GM12892 (cell line): ENCODE data around the gene ATP8B3. TPM values are rescaled to one million over a fixed set of nuclear protein-coding genes. Genes with fewer than 3 reads are reported as not detected.

Source experiments
- DNase-seq: peaks from one replicate; pipeline ENCODE4 v3.0.0; 2011; ENCODE audit not compliant: insufficient read length
- FAIRE-seq: peaks from 2 replicates; lab custom pipeline; 2011; peaks lifted over from hg19 to GRCh38; lab: Jason Lieb, UNC
- POLR2A ChIP-seq: IDR thresholded peaks from 2 replicates; pipeline ENCODE4 v1.6.1; 2011; ENCODE audit warnings: low read depth, low read length, control low read depth
- POLR2AphosphoS5 ChIP-seq: IDR thresholded peaks from 2 replicates; pipeline ENCODE4 v1.6.1; 2011; ENCODE audit warnings: low read depth, low read length, control low read depth
- TAF1 ChIP-seq: IDR thresholded peaks from 2 replicates; pipeline ENCODE4 v1.6.1; 2011; ENCODE audit warnings: low read depth, mild to moderate bottlenecking, control low read depth, low read length, borderline replicate concordance
- polyA plus RNA-seq: library from polyadenylated mRNA; unstranded; fragments of >200 nt; gene quantifications from one replicate; pipeline ENCODE4 v1.2.1, GENCODE V29; 2012; ENCODE audit warnings: missing spikeins, inconsistent platforms; ENCODE audit not compliant: missing spikeins

The ATP8B3 gene
- 1.1 TPM for polyA plus RNA-seq

GRCh38 chr19:1811942-1812425, at the start of gene ATP8B3:
Gene ATP8B3 (minus strand): TSS chr19:1812276. CDS start chr19:1811736, 540 bp downstream.
- FAIRE-seq: no peak

DNA sequence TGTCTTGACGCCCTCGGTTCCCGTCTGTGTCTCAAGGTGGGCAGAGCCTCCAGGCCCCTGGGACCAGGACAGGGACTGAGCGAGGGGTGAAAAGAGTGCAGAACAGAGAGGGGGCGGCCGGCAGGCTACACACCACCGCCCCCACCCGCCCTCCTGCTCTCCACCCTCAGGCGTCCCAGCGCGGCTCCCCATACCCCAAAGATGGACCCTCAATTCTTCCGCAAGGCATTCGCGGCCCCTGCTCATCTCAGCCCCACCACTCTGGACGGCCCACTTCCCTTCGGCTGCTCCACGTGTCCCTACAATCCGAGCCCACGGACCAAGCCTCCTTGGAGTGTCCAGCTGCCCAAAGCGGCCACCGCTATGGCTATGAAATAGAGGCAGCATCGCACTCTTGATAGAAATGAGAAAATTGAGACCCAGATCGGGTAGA, 49.5 kb upstream of the ATP8B3 start:
- DNase-seq (no peak), FAIRE-seq (no peak)
- TF ChIP-seq POLR2A (no peak), TAF1 (no peak), POLR2AphosphoS5 (no peak)

More at GRCh38 chr19:1811942-1812425, at the start of gene ATP8B3:
- peak; percentile 100 for DNase-seq
- no peak for TF ChIP-seq TAF1
- no peak for TF ChIP-seq POLR2A
- no peak for TF ChIP-seq POLR2AphosphoS5

- DNase-seq: no peak
- FAIRE-seq: no peak
- TF ChIP-seq TAF1: no peak
- no peak for TF ChIP-seq POLR2AphosphoS5
- TF ChIP-seq POLR2A: no peak
Measured at GRCh38 chr19:1860821-1861598, 48.9 kb upstream of the ATP8B3 start.

DNA sequence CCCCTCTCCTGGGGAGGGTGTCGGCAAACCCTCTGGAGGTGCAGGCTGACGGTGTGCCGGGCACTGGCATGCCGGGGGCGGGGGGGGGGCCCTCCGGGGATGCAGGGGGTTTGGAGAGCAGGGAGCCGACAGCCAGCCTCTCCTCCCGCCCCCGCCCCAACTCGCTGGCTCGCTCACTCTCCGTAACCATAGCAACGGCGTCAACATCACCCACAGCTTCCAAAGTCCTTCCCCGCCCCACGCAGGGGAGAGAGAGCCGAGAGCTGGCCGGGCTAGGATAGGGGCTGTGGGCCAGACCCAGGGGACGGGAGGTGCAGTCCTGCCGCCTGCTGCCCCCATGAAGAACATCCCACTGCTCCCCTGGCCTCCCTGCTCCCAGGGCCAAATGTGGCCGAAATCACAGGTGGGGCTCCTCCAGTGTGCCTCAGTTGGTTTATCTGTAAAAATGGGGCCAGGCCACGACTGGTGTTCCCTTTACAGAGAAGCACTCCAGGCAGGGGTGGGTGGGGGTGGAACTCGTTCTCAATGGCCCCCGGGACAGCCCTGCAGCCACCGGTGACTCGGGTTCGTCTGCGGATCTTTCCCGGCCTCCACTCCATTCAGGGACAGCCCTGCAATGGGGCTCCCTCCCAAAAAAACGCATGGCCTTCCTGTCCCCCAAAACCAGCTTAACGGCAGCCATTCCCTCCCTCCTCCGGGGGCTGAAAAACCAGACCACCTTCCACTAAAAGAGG, 48.1 kb upstream of the ATP8B3 start:
- FAIRE-seq: no peak
- no peak for TF ChIP-seq TAF1
- TF ChIP-seq POLR2A: no peak
- TF ChIP-seq POLR2AphosphoS5: no peak
- no peak for DNase-seq

DNA sequence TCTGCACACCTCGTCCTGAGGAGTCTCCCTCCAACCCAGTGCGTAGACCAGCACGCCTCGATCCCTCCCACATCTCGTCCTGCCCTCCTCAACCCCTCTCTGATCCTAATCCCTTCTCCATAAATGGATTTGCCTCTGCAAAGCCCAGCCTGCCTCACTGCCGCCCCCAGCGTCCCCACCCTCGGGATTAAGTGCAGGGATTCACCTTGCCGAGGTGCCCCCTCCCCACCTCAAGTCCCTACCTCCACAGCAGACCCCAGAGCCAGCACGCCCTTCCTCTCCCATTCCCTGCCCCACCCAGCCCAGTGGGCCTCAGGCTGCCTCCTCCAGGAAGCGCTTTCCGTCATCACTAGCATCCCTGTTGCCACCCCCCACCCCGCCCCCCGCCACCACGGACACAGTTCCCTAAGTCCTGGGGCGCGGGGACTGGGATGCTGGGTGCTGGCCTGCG, 47.3 kb upstream of the ATP8B3 start:
- no peak for DNase-seq
- FAIRE-seq: no peak
- TF ChIP-seq TAF1: no peak

GRCh38 chr19:1858412-1859081, 46.5 kb upstream of the ATP8B3 start:
- FAIRE-seq: peak; percentile 9
- DNase-seq: no peak
- TF ChIP-seq POLR2A: no peak
- TF ChIP-seq TAF1: no peak
- TF ChIP-seq POLR2AphosphoS5: no peak

DNA sequence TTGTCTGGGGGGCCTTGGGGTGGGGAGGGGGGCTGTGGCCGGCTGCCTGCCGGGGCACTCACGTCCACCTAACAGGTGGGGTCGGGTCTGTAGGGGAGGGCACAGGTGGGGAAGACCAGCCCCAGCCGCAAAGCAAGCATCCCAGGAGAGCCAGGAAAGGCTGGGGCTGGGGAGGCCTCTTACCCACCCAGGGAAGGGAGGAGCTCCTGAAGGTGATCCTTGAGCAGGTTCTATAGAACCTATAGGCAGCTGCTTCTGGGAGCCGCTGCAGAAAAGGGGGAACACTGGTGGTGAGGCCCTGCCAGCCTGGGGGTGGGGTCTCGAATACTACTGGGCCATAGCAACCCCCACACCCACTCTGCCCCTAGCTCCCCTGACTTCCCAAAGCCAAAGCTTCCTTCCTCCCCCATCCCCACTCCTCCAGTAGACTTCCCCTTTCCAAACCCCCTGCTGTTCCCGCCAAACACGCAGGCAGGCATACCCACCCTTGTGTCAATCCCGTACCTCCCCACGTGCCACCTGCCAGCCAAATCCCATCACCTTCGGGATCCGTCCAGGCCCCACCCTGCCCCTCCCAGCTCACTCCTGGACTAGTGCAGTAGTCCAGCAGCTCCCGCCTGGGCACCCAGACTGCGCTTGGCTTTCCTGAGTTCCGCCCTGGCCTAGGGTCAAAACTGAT, 45.7 kb upstream of the ATP8B3 start:
- FAIRE-seq: peak; percentile 57
- TF ChIP-seq POLR2A (no peak), TAF1 (no peak), POLR2AphosphoS5 (no peak)
- DNase-seq: no peak

- 0 out of 2 replicates have a peak, but pooled peaks have one; percentile 16 for TF ChIP-seq TAF1
- TF ChIP-seq POLR2A: no peak; the same call in 1 of the 2 replicates
- 0 out of 2 replicates have a peak, but pooled peaks have one; percentile 50 for TF ChIP-seq POLR2AphosphoS5
- DNase-seq (peak; percentile 88), FAIRE-seq (peak; percentile 96)
Measured at GRCh38 chr19:1856698-1857603, 44.9 kb upstream of the ATP8B3 start.

DNA sequence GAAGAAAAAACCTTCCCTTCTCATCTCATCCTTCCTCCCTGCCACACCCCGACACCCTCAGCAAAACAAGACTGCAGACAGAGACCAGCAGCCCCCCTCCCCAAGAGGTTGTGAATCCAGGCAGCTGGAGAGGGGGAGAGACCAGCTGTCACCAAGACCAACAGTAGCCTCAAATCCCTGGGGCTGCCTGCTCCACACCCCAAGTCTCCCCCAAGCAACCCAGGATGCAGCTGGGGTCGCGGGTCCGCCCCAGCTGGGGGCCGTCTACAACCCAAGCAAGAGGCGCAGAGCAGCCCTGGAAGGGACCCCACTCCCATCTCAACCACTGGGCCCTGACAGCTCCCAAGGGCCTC, 44.2 kb upstream of the ATP8B3 start:
- TF ChIP-seq POLR2A (no peak), TAF1 (no peak), POLR2AphosphoS5 (no peak)
- no peak for FAIRE-seq
- DNase-seq: no peak

- DNase-seq (no peak), FAIRE-seq (no peak)
- no peak for TF ChIP-seq TAF1
- no peak for TF ChIP-seq POLR2AphosphoS5
- TF ChIP-seq POLR2A: no peak; the same call in 1 of the 2 replicates
Measured at GRCh38 chr19:1855828-1856255, 43.8 kb upstream of the ATP8B3 start.
